ENCODE results near the gene ADAMTS2.

ADAMTS2 gene

GRCh38 chr5:179280095-179280490, 65.2 kb downstream of the ADAMTS2 start:
- TF ChIP-seq NFIC (IDR thresholded peaks at IDR 0.05) = no peak
- TF ChIP-seq CREB1 (IDR thresholded peaks at IDR 0.05; ENCODE audit: low read depth) = no peak
- no peak for TF ChIP-seq CEBPB (IDR thresholded peaks at IDR 0.05)
- no peak for TF ChIP-seq USF1 (IDR thresholded peaks at IDR 0.05)
- no peak for TF ChIP-seq EP300 (IDR thresholded peaks at IDR 0.05; ENCODE audit: borderline replicate concordance)
- TF ChIP-seq TCF12 (IDR thresholded peaks at IDR 0.05; ENCODE audit: low read depth) = no peak
- no peak for TF ChIP-seq ZBTB7A (IDR thresholded peaks at IDR 0.05; ENCODE audit: low read depth)
- no peak for TF ChIP-seq TEAD4 (IDR thresholded peaks at IDR 0.05)

- TF ChIP-seq EP300 (IDR thresholded peaks at IDR 0.05; ENCODE audit: borderline replicate concordance) = no peak
- TF ChIP-seq YY1 (IDR thresholded peaks at IDR 0.05; ENCODE audit: low read depth) = no peak
- no peak for TF ChIP-seq RAD21 (IDR thresholded peaks at IDR 0.05; ENCODE audit: low read depth)
- no peak for TF ChIP-seq CEBPB (IDR thresholded peaks at IDR 0.05)
- TF ChIP-seq NFIC (IDR thresholded peaks at IDR 0.05) = no peak
- TF ChIP-seq EGR1 (IDR thresholded peaks at IDR 0.05) = no peak
- TF ChIP-seq TCF12 (IDR thresholded peaks at IDR 0.05; ENCODE audit: low read depth) = no peak
- no peak for TF ChIP-seq FOXM1 (IDR thresholded peaks at IDR 0.05; ENCODE audit: borderline replicate concordance, low read depth)
- TF ChIP-seq REST (IDR thresholded peaks at IDR 0.05; ENCODE audit: low read depth) = no peak
- TF ChIP-seq CREB1 (IDR thresholded peaks at IDR 0.05; ENCODE audit: low read depth) = no peak
- TF ChIP-seq MAX (IDR thresholded peaks at IDR 0.05) = no peak
- no peak for TF ChIP-seq USF1 (IDR thresholded peaks at IDR 0.05)
- no peak for TF ChIP-seq ZBTB7A (IDR thresholded peaks at IDR 0.05; ENCODE audit: low read depth)
- TF ChIP-seq TEAD4 (IDR thresholded peaks at IDR 0.05) = no peak
- no peak for TF ChIP-seq TAF1 (IDR thresholded peaks at IDR 0.05; ENCODE audit: low read depth)
These were observed 65.7 kb downstream of the ADAMTS2 start for GRCh38 chr5:179279347-179280094.

GRCh38 chr5:179278546-179278945, 66.7 kb downstream of the ADAMTS2 start:
- TF ChIP-seq TAF1 (IDR thresholded peaks at IDR 0.05; ENCODE audit: low read depth) (no peak), REST (IDR thresholded peaks at IDR 0.05; ENCODE audit: low read depth) (no peak)

- TF ChIP-seq REST (IDR thresholded peaks at IDR 0.05; ENCODE audit: low read depth) (no peak), NFIC (IDR thresholded peaks at IDR 0.05) (no peak), RAD21 (IDR thresholded peaks at IDR 0.05; ENCODE audit: low read depth) (no peak), EP300 (IDR thresholded peaks at IDR 0.05; ENCODE audit: borderline replicate concordance) (no peak), TAF1 (IDR thresholded peaks at IDR 0.05; ENCODE audit: low read depth) (no peak), USF1 (IDR thresholded peaks at IDR 0.05) (no peak), ZBTB7A (IDR thresholded peaks at IDR 0.05; ENCODE audit: low read depth) (no peak), EGR1 (IDR thresholded peaks at IDR 0.05) (no peak)
These were observed 67.1 kb downstream of the ADAMTS2 start for GRCh38 chr5:179278119-179278518.
